ENCODE results near the gene KRT14. TPM values are rescaled to one million over a fixed set of nuclear protein-coding genes. Genes with fewer than 3 reads are reported as not detected.

The KRT14 gene
- total and polyA plus RNA-seq, 2 experiments from 2014 or later: not detected

DNA sequence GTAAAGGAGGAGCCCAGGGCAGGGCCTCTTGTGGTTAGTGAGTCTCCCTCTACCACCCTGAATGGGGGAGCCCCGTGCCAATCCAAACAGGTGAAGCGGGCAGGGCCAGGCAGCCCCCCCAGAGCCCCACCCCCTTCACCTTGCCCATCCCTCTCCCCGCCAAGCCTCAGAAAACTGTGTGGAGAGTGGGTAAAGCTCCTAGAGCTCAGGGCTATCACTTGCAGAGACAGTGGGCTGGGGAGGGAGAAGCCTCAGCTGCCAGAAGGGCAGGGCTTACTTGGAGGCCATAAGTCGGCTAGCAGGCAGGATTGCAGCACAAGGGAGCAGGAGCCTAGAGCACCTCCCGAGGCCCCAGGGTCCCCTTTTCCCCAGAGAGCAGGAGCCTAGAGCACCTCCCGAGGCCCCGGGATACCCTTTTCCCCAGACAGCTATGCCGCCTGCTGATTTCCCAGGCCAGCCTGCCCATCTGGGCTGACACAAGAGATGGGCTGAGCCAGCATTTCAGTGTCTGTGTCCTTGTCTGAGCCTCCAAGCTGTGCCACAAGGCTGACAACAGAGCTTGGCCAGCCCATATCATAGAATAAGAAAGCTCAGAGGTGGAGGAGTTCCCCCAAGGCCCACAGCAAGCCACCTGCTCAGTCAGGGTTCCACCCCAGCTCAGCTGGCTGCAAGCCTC, 6.7 kb upstream of the KRT14 start:
- Histone ChIP-seq H3K27ac (ENCODE audit: low read depth) (no peak overlapping the region), H3K4me2 (no peak overlapping the region), H3K79me2 (replicated peaks; ENCODE audit: insufficient read depth) (no peaks in the 10 kb centered on the region), H4K20me1 (replicated peaks; ENCODE audit: insufficient read depth) (no peaks in the 10 kb centered on the region), H3F3A (replicated peaks; ENCODE audit: low read depth) (no peaks in the 10 kb centered on the region), H3K9me2 (ENCODE audit: insufficient read depth) (no peaks in the 10 kb centered on the region), H3K4me1 (ENCODE audit: insufficient read depth) (no peaks in the 10 kb centered on the region), H3K4me3 (no peak overlapping the region), H3K27me3 (ENCODE audit: insufficient read depth) (no peaks in the 10 kb centered on the region), H2AFZ (no peak overlapping the region; the same call in 1 of the 2 replicates), H3K36me3 (ENCODE audit: insufficient read depth) (no peaks in the 10 kb centered on the region)
- H3K4me3 Mint-ChIP-seq: no peak overlapping the region
- TF ChIP-seq JUNB (IDR thresholded peaks at IDR 0.05; ENCODE audit: unreplicated experiment) (no peak), CREB1 (CRISPR knock-in tag; IDR thresholded peaks at IDR 0.05; ENCODE audit: low read depth) (no peak), REST (IDR thresholded peaks at IDR 0.05; ENCODE audit: unreplicated experiment) (no peak)
- peaks cover 4% of the 10 kb centered on the region for H3K4me1 Mint-ChIP-seq
- no peak for DNase-seq (ENCODE audit: low spot score)
- H3K27me3 Mint-ChIP-seq (ENCODE audit: insufficient read depth, low read depth, poor library complexity): peaks cover 10% of the 10 kb centered on the region
- no peaks in the 10 kb centered on the region for H3K36me3 Mint-ChIP-seq (ENCODE audit: low read depth)
- peaks cover 2% of the 10 kb centered on the region for H3K9me3 Mint-ChIP-seq
- H3K27ac Mint-ChIP-seq: no peak overlapping the region
- ATAC-seq: no peak; the same call in 2 of the 3 replicates

DNA sequence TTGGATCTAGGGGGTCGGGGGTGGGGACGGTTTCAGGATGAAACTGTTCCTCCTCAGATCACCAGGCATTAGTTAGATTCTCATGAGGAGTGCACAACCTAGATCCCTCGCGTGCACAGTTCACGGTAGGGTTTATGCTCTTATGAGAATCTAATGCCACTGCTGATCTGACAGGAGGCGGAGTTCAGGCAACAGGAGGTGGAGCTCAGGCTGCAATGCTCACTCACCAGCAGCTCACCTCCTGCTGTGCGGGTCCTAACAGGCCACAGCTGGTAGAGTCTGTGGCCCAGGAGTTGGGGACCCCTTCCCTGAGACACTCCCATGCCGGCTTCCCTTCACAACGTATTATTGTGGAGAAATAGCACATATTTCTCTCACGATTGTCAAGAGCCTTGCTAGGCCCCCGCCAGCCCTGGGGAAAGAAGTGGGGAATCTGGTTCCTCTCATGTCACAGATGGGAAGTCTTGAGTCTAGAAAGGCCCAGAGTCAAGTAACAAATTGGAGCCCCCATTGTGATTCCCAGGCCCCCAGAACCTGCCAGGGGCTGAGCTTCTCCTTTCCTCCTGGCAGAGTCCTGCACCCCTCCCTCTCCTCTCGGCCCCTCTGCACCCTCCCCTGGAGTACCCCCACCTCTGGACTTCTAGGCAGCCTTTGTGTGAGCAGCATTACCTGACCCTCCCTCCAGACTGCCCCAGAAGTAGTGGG, 6.1 kb upstream of the KRT14 start:
- Mint-ChIP-seq H3K4me3 (no peak overlapping the region), H3K9me3 (peaks cover 2% of the 10 kb centered on the region), H3K27me3 (ENCODE audit: insufficient read depth, low read depth, poor library complexity) (peaks cover 10% of the 10 kb centered on the region), H3K27ac (no peak overlapping the region), H3K4me1 (peaks cover 4% of the 10 kb centered on the region), H3K36me3 (ENCODE audit: low read depth) (no peaks in the 10 kb centered on the region)
- Histone ChIP-seq H3K27me3 (ENCODE audit: insufficient read depth) (no peaks in the 10 kb centered on the region), H3K4me3 (no peak overlapping the region), H3K36me3 (ENCODE audit: insufficient read depth) (no peaks in the 10 kb centered on the region), H4K20me1 (replicated peaks; ENCODE audit: insufficient read depth) (no peaks in the 10 kb centered on the region), H3K4me2 (no peak overlapping the region), H3K4me1 (ENCODE audit: insufficient read depth) (no peaks in the 10 kb centered on the region), H3F3A (replicated peaks; ENCODE audit: low read depth) (no peaks in the 10 kb centered on the region), H3K9me2 (ENCODE audit: insufficient read depth) (no peaks in the 10 kb centered on the region), H3K79me2 (replicated peaks; ENCODE audit: insufficient read depth) (no peaks in the 10 kb centered on the region), H2AFZ (no peak overlapping the region), H3K27ac (ENCODE audit: low read depth) (no peak overlapping the region)
- ATAC-seq: peak; percentile 45
- DNase-seq (ENCODE audit: low spot score): peak; percentile 32
- TF ChIP-seq ETS1 (IDR thresholded peaks at IDR 0.05) (no peak), CREB1 (CRISPR knock-in tag; IDR thresholded peaks at IDR 0.05; ENCODE audit: low read depth) (no peak), STAT1 (IDR thresholded peaks at IDR 0.05; ENCODE audit: unreplicated experiment) (no peak), POLR2AphosphoS5 (IDR thresholded peaks at IDR 0.05; ENCODE audit: low read depth) (no peak)
- TF ChIP-seq, protein P1, sequence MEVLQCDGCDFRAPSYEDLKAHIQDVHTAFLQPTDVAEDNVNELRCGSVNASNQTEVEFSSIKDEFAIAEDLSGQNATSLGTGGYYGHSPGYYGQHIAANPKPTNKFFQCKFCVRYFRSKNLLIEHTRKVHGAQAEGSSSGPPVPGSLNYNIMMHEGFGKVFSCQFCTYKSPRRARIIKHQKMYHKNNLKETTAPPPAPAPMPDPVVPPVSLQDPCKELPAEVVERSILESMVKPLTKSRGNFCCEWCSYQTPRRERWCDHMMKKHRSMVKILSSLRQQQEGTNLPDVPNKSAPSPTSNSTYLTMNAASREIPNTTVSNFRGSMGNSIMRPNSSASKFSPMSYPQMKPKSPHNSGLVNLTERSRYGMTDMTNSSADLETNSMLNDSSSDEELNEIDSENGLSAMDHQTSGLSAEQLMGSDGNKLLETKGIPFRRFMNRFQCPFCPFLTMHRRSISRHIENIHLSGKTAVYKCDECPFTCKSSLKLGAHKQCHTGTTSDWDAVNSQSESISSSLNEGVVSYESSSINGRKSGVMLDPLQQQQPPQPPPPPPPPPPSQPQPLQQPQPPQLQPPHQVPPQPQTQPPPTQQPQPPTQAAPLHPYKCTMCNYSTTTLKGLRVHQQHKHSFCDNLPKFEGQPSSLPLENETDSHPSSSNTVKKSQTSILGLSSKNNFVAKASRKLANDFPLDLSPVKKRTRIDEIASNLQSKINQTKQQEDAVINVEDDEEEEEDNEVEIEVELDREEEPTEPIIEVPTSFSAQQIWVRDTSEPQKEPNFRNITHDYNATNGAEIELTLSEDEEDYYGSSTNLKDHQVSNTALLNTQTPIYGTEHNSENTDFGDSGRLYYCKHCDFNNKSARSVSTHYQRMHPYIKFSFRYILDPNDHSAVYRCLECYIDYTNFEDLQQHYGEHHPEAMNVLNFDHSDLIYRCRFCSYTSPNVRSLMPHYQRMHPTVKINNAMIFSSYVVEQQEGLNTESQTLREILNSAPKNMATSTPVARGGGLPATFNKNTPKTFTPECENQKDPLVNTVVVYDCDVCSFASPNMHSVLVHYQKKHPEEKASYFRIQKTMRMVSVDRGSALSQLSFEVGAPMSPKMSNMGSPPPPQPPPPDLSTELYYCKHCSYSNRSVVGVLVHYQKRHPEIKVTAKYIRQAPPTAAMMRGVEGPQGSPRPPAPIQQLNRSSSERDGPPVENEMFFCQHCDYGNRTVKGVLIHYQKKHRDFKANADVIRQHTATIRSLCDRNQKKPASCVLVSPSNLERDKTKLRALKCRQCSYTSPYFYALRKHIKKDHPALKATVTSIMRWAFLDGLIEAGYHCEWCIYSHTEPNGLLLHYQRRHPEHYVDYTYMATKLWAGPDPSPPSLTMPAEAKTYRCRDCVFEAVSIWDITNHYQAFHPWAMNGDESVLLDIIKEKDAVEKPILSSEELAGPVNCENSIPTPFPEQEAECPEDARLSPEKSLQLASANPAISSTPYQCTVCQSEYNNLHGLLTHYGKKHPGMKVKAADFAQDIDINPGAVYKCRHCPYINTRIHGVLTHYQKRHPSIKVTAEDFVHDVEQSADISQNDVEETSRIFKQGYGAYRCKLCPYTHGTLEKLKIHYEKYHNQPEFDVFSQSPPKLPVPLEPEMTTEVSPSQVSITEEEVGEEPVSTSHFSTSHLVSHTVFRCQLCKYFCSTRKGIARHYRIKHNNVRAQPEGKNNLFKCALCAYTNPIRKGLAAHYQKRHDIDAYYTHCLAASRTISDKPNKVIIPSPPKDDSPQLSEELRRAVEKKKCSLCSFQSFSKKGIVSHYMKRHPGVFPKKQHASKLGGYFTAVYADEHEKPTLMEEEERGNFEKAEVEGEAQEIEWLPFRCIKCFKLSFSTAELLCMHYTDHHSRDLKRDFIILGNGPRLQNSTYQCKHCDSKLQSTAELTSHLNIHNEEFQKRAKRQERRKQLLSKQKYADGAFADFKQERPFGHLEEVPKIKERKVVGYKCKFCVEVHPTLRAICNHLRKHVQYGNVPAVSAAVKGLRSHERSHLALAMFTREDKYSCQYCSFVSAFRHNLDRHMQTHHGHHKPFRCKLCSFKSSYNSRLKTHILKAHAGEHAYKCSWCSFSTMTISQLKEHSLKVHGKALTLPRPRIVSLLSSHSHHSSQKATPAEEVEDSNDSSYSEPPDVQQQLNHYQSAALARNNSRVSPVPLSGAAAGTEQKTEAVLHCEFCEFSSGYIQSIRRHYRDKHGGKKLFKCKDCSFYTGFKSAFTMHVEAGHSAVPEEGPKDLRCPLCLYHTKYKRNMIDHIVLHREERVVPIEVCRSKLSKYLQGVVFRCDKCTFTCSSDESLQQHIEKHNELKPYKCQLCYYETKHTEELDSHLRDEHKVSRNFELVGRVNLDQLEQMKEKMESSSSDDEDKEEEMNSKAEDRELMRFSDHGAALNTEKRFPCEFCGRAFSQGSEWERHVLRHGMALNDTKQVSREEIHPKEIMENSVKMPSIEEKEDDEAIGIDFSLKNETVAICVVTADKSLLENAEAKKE (CRISPR knock-in tag; IDR thresholded peaks at IDR 0.05): no peak
